Muscle layer of duodenum (tissue), 2 donors: ENCODE measurements around the gene KCP.

Experiments
- H3K27ac ChIP-seq: one replicate; pipeline ENCODE4 v1.7.0; 2013; ENCODE audit warnings: mild to moderate bottlenecking, low read length
- H3K27me3 ChIP-seq: one replicate; pipeline ENCODE4 v1.7.0; 2013; ENCODE audit warnings: low read depth, mild to moderate bottlenecking, control low read depth, low read length
- H3K36me3 ChIP-seq, 2 donors: one replicate each; pipeline ENCODE4 v1.7.0; 2013; ENCODE audit warnings: low read length in 2 of 2, control low read depth in 1 of 2, mild to moderate bottlenecking in 1 of 2; ENCODE audit not compliant: insufficient read depth in 2 of 2, control insufficient read depth in 1 of 2
- H3K4me1 ChIP-seq, 2 donors: one replicate each; pipeline ENCODE4 v1.7.0; 2013; ENCODE audit warnings: low read length in 2 of 2, mild to moderate bottlenecking in 2 of 2, control low read depth in 1 of 2, moderate library complexity in 1 of 2; ENCODE audit not compliant: insufficient read depth in 2 of 2, control insufficient read depth in 1 of 2
- H3K4me3 ChIP-seq, 2 donors: one replicate each; pipeline ENCODE4 v1.7.0; 2013; ENCODE audit warnings: low read length in 2 of 2, low read depth in 1 of 2, mild to moderate bottlenecking in 1 of 2
- H3K9me3 ChIP-seq, 2 donors: one replicate each; pipeline ENCODE4 v1.7.0; 2013; ENCODE audit warnings: low read length in 2 of 2, control low read depth in 1 of 2, mild to moderate bottlenecking in 1 of 2; ENCODE audit not compliant: control insufficient read depth in 1 of 2
- donor health status: healthy.

Gene KCP

GRCh38 chr7:128879461-128879938, 31.0 kb downstream of the KCP start:
- no peaks in the 10 kb centered on the region for H3K27me3 ChIP-seq
- no peak overlapping the region for H3K27ac ChIP-seq
- H3K9me3 ChIP-seq, result no peaks in the 10 kb centered on the region
- no peak overlapping the region for H3K4me3 ChIP-seq
- no peaks in the 10 kb centered on the region for H3K36me3 ChIP-seq
- H3K4me1 ChIP-seq, result peaks cover 0 to 7% of the 10 kb centered on the region in 2 donors

GRCh38 chr7:128878226-128879105, 32.0 kb downstream of the KCP start:
- Histone ChIP-seq H3K27ac (no peak overlapping the region), H3K4me3 (no peak overlapping the region), H3K27me3 (no peaks in the 10 kb centered on the region), H3K9me3 (no peaks in the 10 kb centered on the region), H3K4me1 (peaks cover 0 to 7% of the 10 kb centered on the region in 2 donors), H3K36me3 (no peaks in the 10 kb centered on the region)

DNA sequence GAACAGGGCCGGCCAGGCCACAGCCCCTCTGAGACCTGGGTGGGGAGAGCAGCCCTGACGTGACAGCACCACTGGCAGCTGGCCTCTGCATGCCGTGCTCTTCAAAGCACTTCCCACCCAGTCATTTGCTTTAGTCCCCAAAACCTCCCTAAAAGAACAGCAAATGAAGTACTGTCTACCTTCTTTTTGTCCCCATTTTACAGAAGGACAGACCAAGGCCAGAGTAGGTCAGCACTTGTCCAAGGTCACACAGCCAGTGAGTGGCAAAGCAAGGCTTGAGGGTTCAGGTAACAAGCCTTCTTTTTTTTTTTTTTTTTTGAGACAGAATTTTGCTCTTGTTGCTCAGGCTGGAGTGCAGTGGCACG, 32.8 kb downstream of the KCP start:
- Histone ChIP-seq H3K27ac (no peak overlapping the region), H3K27me3 (no peaks in the 10 kb centered on the region), H3K9me3 (no peaks in the 10 kb centered on the region), H3K4me1 (peaks cover 0 to 7% of the 10 kb centered on the region in 2 donors), H3K36me3 (no peaks in the 10 kb centered on the region), H3K4me3 (no peak overlapping the region)

DNA sequence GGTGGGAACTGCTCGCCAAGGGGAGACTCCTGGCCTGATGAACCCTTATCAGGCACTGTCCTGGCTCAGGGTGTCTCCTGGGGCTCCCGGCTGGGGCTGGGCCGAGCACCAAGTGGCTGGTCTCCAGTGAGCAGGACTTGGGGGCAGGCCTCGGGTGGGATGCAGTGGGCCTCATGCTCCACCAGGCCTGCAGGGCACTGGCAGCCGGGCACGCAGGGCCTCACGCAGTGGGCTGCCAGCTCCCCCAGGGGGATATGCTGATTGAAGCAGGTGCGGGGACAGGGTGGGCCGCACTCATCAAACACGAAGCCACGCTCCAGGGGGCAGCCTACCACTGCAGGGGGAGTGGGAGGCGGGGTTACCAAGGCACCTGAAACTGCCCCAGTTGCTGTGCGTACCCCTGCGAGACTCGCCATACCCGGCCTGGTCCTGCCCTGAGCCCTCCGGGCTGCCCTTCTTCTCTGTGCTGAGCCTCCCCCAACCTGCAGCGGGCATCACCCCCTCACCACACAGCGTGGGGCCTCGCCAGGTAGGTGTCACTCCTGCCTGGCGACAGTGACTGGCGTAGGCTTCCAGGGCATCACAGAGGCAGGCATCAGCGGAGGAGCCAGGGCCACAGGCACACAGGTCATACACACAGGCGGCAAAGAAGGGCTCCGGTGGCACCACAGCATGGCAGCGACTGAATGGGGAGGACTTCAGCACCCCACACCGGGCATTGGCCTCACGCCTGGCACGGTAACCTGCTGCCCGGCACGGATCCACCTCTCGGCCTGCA, 33.3 kb downstream of the KCP start:
- no peaks in the 10 kb centered on the region for H3K27me3 ChIP-seq
- H3K27ac ChIP-seq, result no peak overlapping the region
- no peak overlapping the region for H3K4me3 ChIP-seq
- no peaks in the 10 kb centered on the region for H3K36me3 ChIP-seq
- peaks cover 0 to 7% of the 10 kb centered on the region in 2 donors for H3K4me1 ChIP-seq
- no peaks in the 10 kb centered on the region for H3K9me3 ChIP-seq

- H3K27ac ChIP-seq, result no peak overlapping the region
- no peak overlapping the region for H3K4me3 ChIP-seq
Observed at GRCh38 chr7:128876586-128876977, 33.9 kb downstream of the KCP start.

DNA sequence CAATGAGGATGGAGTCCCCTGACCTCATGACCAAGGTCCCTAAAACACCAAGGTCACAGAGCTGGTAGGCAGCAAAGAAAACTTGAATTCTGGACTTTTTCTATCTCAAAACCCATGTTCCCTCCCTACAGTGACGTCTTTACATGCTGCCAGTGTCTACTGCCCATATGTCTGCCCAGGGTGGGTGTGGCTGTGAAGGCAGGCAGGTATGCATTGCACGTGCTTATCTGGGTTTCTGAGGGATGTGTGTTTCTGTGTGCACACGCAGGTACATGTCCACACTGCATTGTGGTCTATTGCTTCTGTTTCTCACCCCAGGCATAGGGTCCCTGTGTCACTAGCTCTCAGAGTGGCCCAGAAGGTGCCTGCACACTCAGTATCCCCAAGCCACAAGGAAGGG, 34.4 kb downstream of the KCP start:
- Histone ChIP-seq H3K36me3 (no peaks in the 10 kb centered on the region), H3K4me3 (no peak overlapping the region), H3K27ac (no peak overlapping the region), H3K27me3 (no peaks in the 10 kb centered on the region), H3K9me3 (no peaks in the 10 kb centered on the region), H3K4me1 (peaks cover 0 to 7% of the 10 kb centered on the region in 2 donors)

More at GRCh38 chr7:128876586-128876977, 33.9 kb downstream of the KCP start:
- Histone ChIP-seq H3K36me3 (no peaks in the 10 kb centered on the region), H3K27me3 (no peaks in the 10 kb centered on the region), H3K9me3 (no peaks in the 10 kb centered on the region), H3K4me1 (peaks cover 0 to 7% of the 10 kb centered on the region in 2 donors)

- H3K4me3 ChIP-seq, result no peak overlapping the region
- no peak overlapping the region for H3K27ac ChIP-seq
- no peaks in the 10 kb centered on the region for H3K9me3 ChIP-seq
- no peaks in the 10 kb centered on the region for H3K27me3 ChIP-seq
- H3K4me1 ChIP-seq, result peaks cover 0 to 8% of the 10 kb centered on the region in 2 donors
- H3K36me3 ChIP-seq, result no peaks in the 10 kb centered on the region
Observed at GRCh38 chr7:128875523-128875948, 35.0 kb downstream of the KCP start.

GRCh38 chr7:128874140-128875031, 36.1 kb downstream of the KCP start:
- Histone ChIP-seq H3K4me1 (peaks cover 0 to 12% of the 10 kb centered on the region in 2 donors), H3K27ac (no peak overlapping the region), H3K4me3 (no peak overlapping the region), H3K36me3 (no peaks in the 10 kb centered on the region), H3K9me3 (no peaks in the 10 kb centered on the region), H3K27me3 (no peaks in the 10 kb centered on the region)

GRCh38 chr7:128873234-128873633, 37.3 kb downstream of the KCP start:
- Histone ChIP-seq H3K4me3 (no peak overlapping the region), H3K27me3 (no peaks in the 10 kb centered on the region), H3K9me3 (no peaks in the 10 kb centered on the region), H3K36me3 (no peaks in the 10 kb centered on the region), H3K27ac (no peak overlapping the region), H3K4me1 (peaks cover 0 to 22% of the 10 kb centered on the region in 2 donors)

- H3K27me3 ChIP-seq, result no peaks in the 10 kb centered on the region
- H3K36me3 ChIP-seq, result no peaks in the 10 kb centered on the region
- H3K4me1 ChIP-seq, result peaks cover 0 to 25% of the 10 kb centered on the region in 2 donors
- H3K4me3 ChIP-seq, result no peak overlapping the region
- no peak overlapping the region for H3K27ac ChIP-seq
- no peaks in the 10 kb centered on the region for H3K9me3 ChIP-seq
Observed at GRCh38 chr7:128872394-128872824, 38.1 kb downstream of the KCP start.
